ENCODE data around the gene OTOGL.
A peak's percentile ranks its signal among the peaks of the same experiment; 100 is the strongest.

Gene OTOGL

DNA sequence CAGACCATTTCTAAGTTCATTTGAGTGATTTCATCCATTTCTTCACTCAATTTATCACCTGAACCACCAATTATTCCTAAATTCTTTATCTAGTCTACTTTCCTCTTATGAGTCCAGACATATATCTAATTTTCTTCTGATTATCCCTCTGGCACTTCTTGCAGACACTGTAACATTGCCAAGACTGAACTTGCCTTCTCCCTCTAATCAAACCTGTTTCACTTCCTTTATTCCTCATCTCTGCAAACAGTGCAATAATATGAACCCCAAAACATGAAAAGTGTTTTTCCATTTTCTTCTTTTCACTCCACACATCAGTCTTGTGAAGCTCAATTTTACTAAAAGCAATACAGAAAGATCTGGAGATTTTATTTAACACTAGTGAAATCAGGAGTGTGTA is 306.9 kb downstream of the OTOGL start:
- DNase-seq = no peak
- intact Hi-C loops (cut with DNase I) = no loop called here

DNA sequence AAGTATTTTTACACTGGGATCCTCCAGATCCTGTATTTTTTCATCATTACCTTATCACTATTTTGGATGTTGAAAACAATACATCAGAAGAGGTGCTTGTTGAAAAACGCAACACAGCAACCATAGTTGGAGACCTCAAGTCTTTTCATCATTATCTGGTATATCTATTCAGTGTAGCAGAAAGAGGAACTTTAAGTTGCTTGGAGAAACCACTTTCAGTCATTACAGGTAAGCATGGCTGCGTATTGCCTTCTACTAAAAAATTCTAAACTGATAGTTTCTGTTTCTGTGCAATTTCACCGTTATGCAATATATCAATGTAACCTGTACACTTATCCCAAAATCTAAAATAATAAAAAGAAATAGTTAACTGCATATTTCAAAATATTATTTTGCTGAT is 312.4 kb downstream of the OTOGL start:
- intact Hi-C loops (cut with DNase I) = no loop called here
- DNase-seq = no peak

DNA sequence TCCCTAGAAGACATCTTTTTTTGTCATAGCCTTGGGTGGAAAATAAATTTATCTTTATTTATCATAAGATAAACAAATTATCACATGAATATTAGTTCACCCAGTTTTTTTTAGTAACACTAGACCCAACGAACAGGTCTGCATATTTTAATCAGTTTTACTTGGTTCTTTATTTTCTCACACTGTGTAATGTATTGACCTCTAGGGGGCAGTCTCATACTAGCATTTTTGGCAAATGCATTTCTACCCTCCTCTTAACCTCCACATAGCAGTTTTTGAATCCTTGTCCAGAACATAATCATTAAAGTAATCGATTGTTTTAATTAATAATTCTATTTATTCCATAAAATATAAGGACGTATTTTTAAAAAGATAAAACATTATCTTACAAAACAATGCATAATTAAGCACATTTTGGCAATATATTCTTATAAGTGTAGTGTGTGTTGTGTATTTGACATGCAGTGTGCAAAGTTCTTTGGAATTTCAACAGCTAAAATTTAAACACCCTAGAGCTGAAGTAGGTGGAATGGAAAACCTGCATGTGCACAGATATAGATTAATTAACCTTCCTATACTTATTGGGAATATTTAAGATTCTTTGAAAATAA is 313.1 kb downstream of the OTOGL start:
- peak in 9 of 42 donors; percentile 2 to 54 (median 22) for DNase-seq
- intact Hi-C loops (cut with DNase I) = no loop called here

DNA sequence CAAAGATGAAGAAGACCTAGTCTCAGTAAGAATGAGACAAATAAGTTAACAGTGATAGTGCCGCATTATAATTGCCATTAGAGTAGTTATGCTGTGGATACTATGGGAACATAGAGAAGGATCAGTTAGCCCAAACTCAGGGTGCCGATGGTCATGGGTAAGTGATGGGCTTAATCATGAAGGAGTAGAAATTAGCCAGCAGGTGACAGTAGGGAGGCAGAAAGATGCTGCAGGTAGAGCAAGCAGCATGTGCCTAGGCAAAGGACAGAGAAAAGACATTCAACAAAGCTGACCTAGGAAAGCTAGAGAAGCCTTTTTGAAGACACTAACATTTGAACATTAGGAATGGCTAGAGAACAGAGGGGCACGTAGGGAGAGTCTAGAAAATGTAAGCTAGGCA is 314.1 kb downstream of the OTOGL start:
- DNase-seq = no peak
- intact Hi-C loops (cut with DNase I) = no loop called here

DNA sequence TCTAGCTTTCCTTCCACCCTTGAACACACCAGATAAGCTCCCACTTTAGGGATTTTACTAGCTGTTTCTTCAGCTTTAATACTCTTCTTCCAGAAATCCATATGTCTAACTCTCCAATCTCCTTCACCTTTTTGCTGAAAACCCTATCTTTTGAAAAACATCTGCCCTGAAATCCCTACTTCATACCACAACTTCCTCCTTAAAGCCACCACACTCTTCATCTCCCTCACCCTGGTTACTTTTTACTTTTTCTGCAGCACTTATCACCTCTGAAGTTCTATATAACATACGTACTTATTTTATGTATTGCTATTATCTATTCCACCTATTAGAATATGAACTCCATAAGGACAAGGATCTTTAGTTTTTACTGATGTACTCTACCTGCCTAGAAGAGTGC is 316.1 kb downstream of the OTOGL start:
- intact Hi-C loops (cut with DNase I) = no loop called here
- DNase-seq = no peak

DNA sequence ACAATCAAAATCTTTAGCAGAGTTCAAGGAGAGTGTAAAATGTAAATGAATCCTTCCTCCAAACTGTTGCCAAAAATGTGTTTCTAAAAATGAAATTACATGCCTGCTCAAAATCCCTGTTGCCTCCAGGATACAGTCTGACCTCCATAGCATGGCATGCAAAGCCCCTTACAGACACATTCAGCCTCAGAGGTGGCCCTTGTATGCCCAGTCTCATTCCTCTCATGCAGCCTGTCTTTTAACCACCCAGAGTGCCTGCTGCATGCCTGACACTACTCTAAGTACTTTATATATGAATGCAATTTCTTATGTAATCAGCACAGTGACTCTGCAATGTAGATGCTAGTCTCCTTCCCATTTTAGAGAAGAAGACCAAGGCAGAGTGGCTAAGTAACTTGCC is 320.3 kb downstream of the OTOGL start:
- DNase-seq = peak in 17 of 42 donors; percentile 6 to 48 (median 18)
- intact Hi-C loops (cut with DNase I) = no loop called here

DNA sequence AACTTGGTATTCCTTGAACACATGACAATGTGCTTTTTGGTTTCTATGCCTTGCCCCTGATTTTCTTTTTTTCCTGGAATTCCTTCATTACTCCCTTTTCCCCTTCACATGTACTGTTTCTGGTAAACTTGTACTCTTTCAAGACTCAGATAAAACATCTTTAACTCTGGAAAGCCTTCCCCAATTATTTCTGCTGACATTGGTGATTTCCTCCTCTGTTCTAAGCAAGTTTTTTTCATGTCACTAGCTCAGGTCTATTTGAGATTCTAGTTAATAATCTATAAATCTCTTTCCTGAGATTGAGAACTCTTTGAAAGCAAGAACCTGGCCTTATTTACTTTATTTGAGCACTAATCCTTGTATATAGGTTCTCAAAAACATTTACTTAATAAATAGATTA is 320.7 kb downstream of the OTOGL start:
- intact Hi-C loops (cut with DNase I) = no loop called here
- DNase-seq = no peak

DNA sequence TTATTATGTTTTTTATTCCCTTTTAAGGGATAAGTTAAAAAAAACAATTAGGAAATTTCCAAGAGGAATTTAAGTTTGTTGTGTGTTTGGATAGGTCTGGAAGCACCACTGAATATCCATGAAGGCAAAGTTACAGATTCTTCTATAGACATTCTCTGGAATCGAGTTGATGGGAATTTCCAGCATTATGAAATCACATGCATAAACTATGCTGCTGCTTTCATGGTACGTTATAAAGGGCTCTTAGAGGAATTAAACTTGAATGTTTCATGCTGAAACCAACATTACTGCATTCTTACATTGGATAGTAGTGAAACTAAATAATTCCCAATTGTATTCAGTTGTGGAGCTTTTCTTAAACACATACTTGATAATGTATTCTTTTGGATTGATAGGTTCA is 323.2 kb downstream of the OTOGL start:
- no peak for DNase-seq
- intact Hi-C loops (cut with DNase I) = no loop called here
